Ishikawa (cell line): ENCODE data around the gene SEC24D.

Experiments used
- CEBPB ChIP-seq: IDR thresholded peaks from 2 replicates; pipeline ENCODE4 v1.6.1; 2012
- CREB1 ChIP-seq: IDR thresholded peaks from 2 replicates; pipeline ENCODE4 v1.6.1; 2012; ENCODE audit warnings: low read depth
- EGR1 ChIP-seq: IDR thresholded peaks from 2 replicates; pipeline ENCODE4 v1.6.1; 2012
- EP300 ChIP-seq: IDR thresholded peaks from 2 replicates; pipeline ENCODE4 v1.6.1; 2012; ENCODE audit warnings: borderline replicate concordance
- FOXM1 ChIP-seq: IDR thresholded peaks from 2 replicates; pipeline ENCODE4 v1.6.1; 2012; ENCODE audit warnings: low read depth, borderline replicate concordance
- MAX ChIP-seq: IDR thresholded peaks from 2 replicates; pipeline ENCODE4 v1.6.1; 2012
- NFIC ChIP-seq: IDR thresholded peaks from 2 replicates; pipeline ENCODE4 v1.6.1; 2012
- RAD21 ChIP-seq: IDR thresholded peaks from 2 replicates; pipeline ENCODE4 v1.6.1; 2012; ENCODE audit warnings: low read depth
- TAF1 ChIP-seq: IDR thresholded peaks from 2 replicates; pipeline ENCODE4 v1.6.1; 2012; ENCODE audit warnings: low read depth, mild to moderate bottlenecking
- TCF12 ChIP-seq: IDR thresholded peaks from 2 replicates; pipeline ENCODE4 v1.6.1; 2012; ENCODE audit warnings: low read depth
- TEAD4 ChIP-seq: IDR thresholded peaks from 2 replicates; pipeline ENCODE4 v1.6.1; 2012
- YY1 ChIP-seq: IDR thresholded peaks from 2 replicates; pipeline ENCODE4 v1.6.1; 2012; ENCODE audit warnings: low read depth
- ZBTB7A ChIP-seq: IDR thresholded peaks from 2 replicates; pipeline ENCODE4 v1.6.1; 2012; ENCODE audit warnings: low read depth
- TF ChIP-seq, protein P1 (sequence below): IDR thresholded peaks from 2 replicates; pipeline ENCODE4 v1.6.1; 2012
- TF ChIP-seq, protein P2 (sequence below): IDR thresholded peaks from 2 replicates; pipeline ENCODE4 v1.6.1; 2012; ENCODE audit warnings: low read depth, mild to moderate bottlenecking

Gene SEC24D

DNA sequence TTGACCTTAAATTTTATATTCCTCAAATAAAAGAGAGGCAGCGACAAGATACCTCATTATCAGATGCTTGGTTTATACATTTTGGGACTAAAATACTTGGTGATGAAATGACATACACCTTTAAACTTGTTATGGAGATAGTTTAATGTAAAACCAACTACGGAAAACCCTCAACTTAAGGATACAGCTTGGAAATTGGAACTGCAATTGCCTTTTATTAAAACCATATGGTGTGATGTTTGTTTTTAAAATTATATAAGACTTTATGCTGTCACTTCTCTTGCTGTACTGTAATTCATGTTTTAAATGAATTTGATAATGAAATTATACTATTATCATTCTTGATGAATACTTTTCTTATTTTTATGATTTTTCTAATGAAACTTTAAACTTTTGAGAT lies 124.9 kb downstream of the SEC24D start:
- TF ChIP-seq EGR1 (no peak), CREB1 (no peak), YY1 (no peak), CEBPB (no peak), RAD21 (no peak), FOXM1 (no peak), TCF12 (no peak), MAX (no peak)
- TF ChIP-seq, protein P1, sequence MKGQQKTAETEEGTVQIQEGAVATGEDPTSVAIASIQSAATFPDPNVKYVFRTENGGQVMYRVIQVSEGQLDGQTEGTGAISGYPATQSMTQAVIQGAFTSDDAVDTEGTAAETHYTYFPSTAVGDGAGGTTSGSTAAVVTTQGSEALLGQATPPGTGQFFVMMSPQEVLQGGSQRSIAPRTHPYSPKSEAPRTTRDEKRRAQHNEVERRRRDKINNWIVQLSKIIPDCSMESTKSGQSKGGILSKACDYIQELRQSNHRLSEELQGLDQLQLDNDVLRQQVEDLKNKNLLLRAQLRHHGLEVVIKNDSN = no peak
- TF ChIP-seq, protein P2, sequence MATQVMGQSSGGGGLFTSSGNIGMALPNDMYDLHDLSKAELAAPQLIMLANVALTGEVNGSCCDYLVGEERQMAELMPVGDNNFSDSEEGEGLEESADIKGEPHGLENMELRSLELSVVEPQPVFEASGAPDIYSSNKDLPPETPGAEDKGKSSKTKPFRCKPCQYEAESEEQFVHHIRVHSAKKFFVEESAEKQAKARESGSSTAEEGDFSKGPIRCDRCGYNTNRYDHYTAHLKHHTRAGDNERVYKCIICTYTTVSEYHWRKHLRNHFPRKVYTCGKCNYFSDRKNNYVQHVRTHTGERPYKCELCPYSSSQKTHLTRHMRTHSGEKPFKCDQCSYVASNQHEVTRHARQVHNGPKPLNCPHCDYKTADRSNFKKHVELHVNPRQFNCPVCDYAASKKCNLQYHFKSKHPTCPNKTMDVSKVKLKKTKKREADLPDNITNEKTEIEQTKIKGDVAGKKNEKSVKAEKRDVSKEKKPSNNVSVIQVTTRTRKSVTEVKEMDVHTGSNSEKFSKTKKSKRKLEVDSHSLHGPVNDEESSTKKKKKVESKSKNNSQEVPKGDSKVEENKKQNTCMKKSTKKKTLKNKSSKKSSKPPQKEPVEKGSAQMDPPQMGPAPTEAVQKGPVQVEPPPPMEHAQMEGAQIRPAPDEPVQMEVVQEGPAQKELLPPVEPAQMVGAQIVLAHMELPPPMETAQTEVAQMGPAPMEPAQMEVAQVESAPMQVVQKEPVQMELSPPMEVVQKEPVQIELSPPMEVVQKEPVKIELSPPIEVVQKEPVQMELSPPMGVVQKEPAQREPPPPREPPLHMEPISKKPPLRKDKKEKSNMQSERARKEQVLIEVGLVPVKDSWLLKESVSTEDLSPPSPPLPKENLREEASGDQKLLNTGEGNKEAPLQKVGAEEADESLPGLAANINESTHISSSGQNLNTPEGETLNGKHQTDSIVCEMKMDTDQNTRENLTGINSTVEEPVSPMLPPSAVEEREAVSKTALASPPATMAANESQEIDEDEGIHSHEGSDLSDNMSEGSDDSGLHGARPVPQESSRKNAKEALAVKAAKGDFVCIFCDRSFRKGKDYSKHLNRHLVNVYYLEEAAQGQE = no peak

- TF ChIP-seq, protein P2 = no peak
- TF ChIP-seq CREB1 (no peak), MAX (no peak), RAD21 (no peak), EGR1 (no peak)
These were observed 132.8 kb downstream of the SEC24D start for GRCh38 chr4:118703118-118703517.

DNA sequence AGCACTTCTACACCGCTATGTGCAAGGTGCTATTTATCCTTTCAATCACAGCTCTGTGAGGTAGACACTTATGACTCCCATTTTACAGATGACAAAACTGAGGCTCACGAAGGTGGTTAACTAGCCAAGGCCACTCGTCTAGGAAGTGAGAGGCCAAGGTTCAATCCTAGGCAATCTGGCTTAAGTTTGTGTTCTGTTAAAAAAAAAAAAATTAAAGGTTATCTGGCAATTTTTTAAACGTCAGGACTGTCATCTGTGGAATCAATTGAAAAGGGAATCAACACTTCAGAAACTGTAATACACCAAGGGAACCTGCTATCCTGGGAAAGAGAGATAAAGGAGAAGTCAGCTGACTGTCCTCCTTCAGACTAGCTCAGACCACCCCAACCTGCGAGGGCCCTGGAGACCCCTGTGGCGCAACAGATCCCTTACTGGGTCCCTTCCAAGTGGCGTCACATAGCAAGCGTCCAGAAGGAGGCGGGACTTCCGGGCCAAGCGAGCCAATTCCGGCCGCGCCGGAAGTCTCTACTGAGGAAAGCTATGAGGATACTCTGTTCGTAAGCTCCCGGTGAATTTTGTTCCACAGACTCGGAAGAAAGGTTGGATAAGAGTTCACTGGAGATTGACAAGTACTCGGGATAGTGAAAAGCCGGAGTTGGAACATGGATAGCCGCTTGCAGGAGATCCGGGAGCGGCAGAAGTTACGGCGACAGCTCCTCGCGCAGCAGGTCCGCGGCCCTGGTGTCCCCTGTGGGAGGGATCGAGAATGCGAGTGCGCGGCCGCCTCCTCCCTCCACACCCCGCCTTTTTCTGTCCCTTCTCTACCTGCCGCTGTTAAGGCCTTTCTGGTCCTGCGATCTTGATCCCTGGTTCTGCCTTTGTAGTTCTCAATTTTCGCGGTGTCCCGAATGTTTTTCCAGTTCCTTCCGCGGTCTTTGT lies 150.8 kb downstream of the SEC24D start, which contains the start of gene METTL14:
METTL14 (plus strand) TSS at position 520 of the 939 bp plus-strand sequence; CDS start at position 663, 143 bp downstream.
- TF ChIP-seq TEAD4 (no peak), YY1 (no peak), RAD21 (no peak), FOXM1 (no peak), MAX (no peak), TCF12 (no peak), TAF1 (peak; percentile 56), EP300 (no peak), EGR1 (no peak), NFIC (peak; percentile 49; the same call in 1 of the 2 replicates), CEBPB (peak; percentile 79), CREB1 (peak; percentile 93), ZBTB7A (peak; percentile 87)
- TF ChIP-seq, protein P2 = no peak
- TF ChIP-seq, protein P1 = no peak

GRCh38 chr4:118683513-118683912 lies 152.4 kb downstream of the SEC24D start:
- TF ChIP-seq RAD21 (no peak), YY1 (peak; percentile 52; the same call in 1 of the 2 replicates)
